GM19239 (cell line): ENCODE data around the gene MAF.

Experiments
- DNase-seq: peaks from one replicate; pipeline ENCODE4 v3.0.0; 2011; ENCODE audit warnings: low spot score; ENCODE audit not compliant: insufficient read length
- FAIRE-seq: peaks from 2 replicates; lab custom pipeline; 2011; peaks lifted over from hg19 to GRCh38; lab: Jason Lieb, UNC

Gene MAF

GRCh38 chr16:79600638-79601091 is at the start of gene MAF:
Gene MAF, minus strand, starts transcription at chr16:79600737. Its CDS starts 835 bp downstream, at chr16:79599902.
- no peak for FAIRE-seq
- DNase-seq: no peak

- FAIRE-seq: no peak
- DNase-seq: no peak
Measured at GRCh38 chr16:79648826-79649225, 48.3 kb upstream of the MAF start.

- FAIRE-seq (no peak), DNase-seq (no peak)
Measured at GRCh38 chr16:79647586-79647985, 47.0 kb upstream of the MAF start.

- FAIRE-seq: no peak
Measured at GRCh38 chr16:79645701-79646100, 45.2 kb upstream of the MAF start.

GRCh38 chr16:79644971-79645667 is 44.6 kb upstream of the MAF start:
- DNase-seq (no peak), FAIRE-seq (no peak)

More at GRCh38 chr16:79645701-79646100, 45.2 kb upstream of the MAF start:
- DNase-seq: no peak

- DNase-seq (no peak), FAIRE-seq (no peak)
Measured at GRCh38 chr16:79642652-79643051, 42.1 kb upstream of the MAF start.

- DNase-seq (no peak), FAIRE-seq (no peak)
Measured at GRCh38 chr16:79640513-79641360, 40.2 kb upstream of the MAF start.

GRCh38 chr16:79639576-79640311 is 39.2 kb upstream of the MAF start:
- FAIRE-seq (no peak), DNase-seq (no peak)

GRCh38 chr16:79638386-79638785 is 37.8 kb upstream of the MAF start:
- no peak for FAIRE-seq
- DNase-seq: no peak

GRCh38 chr16:79635488-79635887 is 35.0 kb upstream of the MAF start:
- no peak for FAIRE-seq
- no peak for DNase-seq

- DNase-seq (no peak), FAIRE-seq (no peak)
Measured at GRCh38 chr16:79634298-79634697, 33.8 kb upstream of the MAF start.

- no peak for FAIRE-seq
- DNase-seq: no peak
Measured at GRCh38 chr16:79632289-79632688, 31.8 kb upstream of the MAF start.

- FAIRE-seq (no peak), DNase-seq (no peak)
Measured at GRCh38 chr16:79628988-79629387, 28.5 kb upstream of the MAF start.

GRCh38 chr16:79628501-79628975 is 28.0 kb upstream of the MAF start:
- DNase-seq (peak; percentile 7), FAIRE-seq (peak; percentile 82)

- DNase-seq (no peak), FAIRE-seq (no peak)
Measured at GRCh38 chr16:79627092-79627491, 26.6 kb upstream of the MAF start.

- no peak for DNase-seq
- FAIRE-seq: no peak
Measured at GRCh38 chr16:79625738-79626137, 25.2 kb upstream of the MAF start.

- no peak for DNase-seq
Measured at GRCh38 chr16:79623824-79624223, 23.3 kb upstream of the MAF start.

GRCh38 chr16:79623062-79623461 is 22.5 kb upstream of the MAF start:
- DNase-seq (no peak), FAIRE-seq (no peak)

More at GRCh38 chr16:79623824-79624223, 23.3 kb upstream of the MAF start:
- FAIRE-seq: no peak

- DNase-seq: no peak
- FAIRE-seq: no peak
Measured at GRCh38 chr16:79621027-79621426, 20.5 kb upstream of the MAF start.

- FAIRE-seq: no peak
- DNase-seq: no peak
Measured at GRCh38 chr16:79618692-79619050, 18.1 kb upstream of the MAF start.
